Amniotic epithelial cell (primary cell): Measurements from ENCODE around the gene SPINK2.

Experiments
- DNase-seq: peaks from one replicate; pipeline ENCODE4 v3.0.0-alpha.2; 2010; ENCODE audit warnings: low read depth

SPINK2 gene

DNA sequence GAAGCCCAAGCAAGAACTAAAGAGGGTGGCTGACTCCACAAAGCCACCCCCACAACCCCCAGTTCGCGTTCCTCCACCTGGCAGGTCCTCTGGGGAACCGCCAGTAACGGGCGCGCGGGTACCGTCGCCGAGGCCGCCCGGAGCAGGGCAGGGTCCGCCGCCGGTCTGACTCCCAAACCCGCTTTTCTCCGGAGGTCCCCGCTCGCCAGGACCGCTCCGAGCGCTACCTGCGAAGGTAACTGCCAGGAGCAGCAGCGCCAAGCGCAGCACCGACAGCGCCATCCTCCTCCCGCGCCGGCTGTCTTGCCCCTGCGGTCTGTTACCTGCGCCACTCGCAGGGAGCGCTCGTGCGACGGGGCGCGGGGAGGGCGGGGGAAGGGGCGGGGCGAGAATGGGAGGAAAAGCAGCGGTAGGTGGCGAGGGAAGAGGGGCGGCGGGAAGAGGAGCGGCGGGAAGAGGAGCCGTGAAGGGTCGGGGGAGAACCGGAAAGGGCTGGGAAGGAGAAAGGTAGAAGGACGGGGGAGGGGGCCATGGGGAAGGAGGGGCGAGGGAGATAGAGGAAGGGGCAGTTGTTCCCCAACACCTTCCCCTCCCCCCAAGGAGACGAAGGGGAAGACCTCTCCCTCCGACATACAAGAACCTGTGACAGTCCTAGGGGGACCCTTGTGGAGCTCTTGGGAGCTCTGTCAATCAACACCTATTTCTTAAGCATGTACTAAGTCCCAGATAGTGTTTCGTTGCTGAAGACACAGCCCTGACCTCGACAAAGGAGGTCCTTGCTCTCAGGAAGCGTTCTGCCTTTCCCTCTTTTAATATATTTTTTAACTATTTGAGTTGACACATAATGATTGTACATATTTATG, at the start of gene SPINK2:
Gene SPINK2, minus strand, starts transcription at position 321 of the 863 bp plus-strand sequence. Its CDS starts 39 bp downstream, at position 282.
- no peak for DNase-seq

DNA sequence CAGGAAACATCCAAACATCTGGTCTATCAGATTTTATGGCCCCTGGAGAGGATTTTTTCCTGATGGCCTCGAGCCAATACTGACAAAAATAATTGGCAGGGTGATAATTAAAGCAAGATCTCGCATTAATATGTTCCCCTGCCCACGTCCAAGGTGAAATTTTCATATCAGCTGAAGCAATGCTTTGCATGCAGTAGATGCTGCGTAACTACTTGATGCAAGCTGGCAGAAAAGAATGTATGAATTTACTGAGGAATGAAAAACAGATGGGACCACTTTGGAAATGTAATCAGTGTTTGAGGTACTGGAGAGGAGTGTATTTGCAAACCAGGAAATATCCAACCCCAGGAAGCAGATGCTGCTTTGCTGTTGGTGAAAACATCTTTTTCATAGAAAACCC, 49.4 kb upstream of the SPINK2 start:
- DNase-seq = no peak

DNA sequence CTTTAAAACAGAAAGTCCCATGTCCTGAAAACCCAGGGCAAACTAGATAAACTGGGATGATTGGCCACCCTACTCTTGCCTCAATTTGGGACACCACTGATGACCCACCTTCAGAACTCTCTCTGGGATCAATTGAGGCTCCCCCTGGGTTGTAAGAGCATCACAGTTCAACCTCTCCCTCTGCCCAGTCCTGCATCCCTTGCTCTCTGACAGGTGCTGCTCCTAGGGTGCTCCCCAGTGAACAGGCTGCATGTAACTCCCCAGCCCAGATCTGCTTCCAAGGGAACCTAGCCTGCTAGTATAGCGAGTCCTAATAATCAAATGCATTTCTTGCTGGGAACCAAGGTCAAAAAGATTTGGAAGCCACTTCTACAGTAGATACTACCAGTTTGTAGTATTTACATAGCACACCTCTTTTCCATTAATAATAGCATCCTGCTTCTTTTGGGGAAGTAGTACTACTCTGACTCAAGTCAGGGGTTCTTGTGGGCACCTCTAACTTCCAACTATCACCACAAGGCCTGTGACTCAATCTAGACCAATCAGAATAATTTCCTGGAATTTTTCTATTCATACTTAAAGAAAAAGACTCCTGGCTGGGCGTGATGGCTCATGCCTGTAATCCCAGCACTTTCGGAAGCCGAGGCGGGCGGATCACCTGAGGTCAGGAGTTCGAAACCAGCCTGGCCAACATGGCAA, 42.1 kb upstream of the SPINK2 start:
- DNase-seq = peak; percentile 19

DNA sequence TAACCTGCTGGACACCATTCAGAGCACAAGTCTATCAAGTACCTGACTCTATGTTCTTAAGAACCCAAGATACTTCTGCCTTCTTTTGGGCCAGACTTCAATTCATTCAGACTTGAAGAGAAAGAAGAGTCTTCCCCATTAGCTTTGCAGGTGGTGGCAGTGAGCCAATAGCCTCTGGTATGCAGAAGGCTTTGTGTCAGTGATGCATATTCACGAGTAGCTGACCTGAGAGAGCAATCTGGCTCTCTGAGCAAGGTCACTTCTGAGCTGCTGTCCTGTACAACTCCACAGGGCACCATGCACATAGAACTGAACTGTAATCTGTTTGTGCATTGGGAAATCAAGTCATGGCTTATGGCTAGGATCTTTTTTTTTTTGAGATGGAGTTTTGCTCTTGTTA, 39.9 kb upstream of the SPINK2 start:
- peak; percentile 54 for DNase-seq

GRCh38 chr4:56860781-56861180, 39.3 kb upstream of the SPINK2 start:
- no peak for DNase-seq

- DNase-seq = no peak
These were observed 38.3 kb upstream of the SPINK2 start for GRCh38 chr4:56859841-56860240.

GRCh38 chr4:56857601-56858309, 36.3 kb upstream of the SPINK2 start:
- peak; percentile 73 for DNase-seq

GRCh38 chr4:56856656-56857055, 35.2 kb upstream of the SPINK2 start:
- DNase-seq = no peak

GRCh38 chr4:56850910-56851309, 29.4 kb upstream of the SPINK2 start:
- DNase-seq = no peak

DNA sequence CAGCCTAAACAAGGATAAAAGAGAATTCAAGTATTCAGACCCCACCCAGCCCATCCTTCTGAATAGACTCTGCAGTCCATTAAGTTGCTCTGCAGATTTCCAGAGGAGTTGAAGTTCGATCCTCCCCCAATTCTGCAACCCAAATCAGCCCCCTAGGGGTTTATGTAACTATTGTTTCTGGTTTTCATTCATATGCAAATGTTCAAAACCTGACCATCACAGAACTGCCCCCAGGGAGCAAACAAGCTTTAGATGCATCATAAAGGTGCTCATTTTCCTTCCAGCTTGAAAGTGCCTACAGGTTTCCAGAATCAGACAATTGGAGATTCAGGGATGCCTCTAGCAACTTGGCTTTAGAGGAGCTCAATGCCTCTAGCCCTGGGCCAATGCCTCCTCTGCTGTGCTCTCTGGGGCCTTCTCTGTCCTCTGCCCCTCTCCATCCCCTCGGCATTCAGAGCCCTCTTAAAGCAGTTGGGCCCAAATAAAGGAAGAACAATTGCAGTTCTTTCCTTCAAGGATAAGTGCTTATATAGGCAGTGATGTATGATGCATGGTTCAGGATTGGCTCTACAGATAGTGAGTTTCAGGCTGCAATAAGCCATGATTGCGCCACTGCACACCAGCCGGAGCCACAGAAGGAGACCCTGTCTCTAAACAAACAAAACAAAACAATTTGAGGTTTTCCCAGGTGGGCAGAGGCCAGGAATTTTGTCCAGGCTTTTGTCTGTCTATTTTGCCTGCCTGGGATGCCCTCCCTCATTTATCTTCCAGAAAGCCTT, 23.5 kb upstream of the SPINK2 start:
- peak; percentile 65 for DNase-seq

DNA sequence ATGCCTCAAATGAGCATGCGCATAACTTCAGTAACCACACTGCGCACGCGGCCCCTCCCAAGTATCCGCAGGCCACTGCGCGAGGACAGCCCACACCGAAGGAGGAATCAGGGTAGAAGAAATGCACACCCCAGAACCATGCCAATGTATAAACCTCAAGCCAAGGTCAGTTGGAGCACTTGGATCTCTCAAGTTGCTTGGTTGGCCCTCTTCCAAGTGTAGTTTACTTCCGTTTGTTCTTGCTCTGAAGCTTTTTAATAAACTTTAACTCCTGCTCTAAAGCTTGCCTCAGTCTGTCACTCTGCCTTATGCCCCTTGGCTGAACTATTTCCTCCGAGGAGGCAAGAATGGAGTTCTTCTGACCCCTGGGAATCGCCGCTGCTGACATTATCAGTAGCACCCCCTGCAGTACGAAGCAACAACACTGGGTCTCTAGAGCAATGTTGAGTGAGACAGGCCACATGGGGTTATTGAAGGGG, 22.0 kb upstream of the SPINK2 start:
- DNase-seq = peak; percentile 51

DNA sequence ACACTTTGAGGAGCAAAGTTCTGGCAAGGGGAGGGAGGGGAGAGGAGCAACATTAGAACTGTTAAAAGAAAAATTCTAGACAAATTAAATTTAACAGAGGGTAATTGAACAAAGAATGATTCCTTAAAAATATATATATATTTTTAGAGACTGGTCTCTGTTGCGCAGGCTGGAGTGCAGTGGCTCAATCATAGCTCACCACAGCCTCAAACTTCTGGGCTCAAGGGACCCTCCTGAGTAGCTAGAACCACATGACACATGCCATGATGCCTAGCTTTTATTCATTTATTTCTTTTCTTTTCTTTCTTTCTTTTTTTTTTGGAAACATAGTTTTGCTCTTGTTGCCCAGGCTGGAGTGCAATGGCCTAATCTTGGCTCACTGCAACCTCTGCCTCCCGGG, 19.1 kb upstream of the SPINK2 start:
- no peak for DNase-seq

- DNase-seq = peak; percentile 36
These were observed 7.5 kb upstream of the SPINK2 start for GRCh38 chr4:56828784-56829535.

DNA sequence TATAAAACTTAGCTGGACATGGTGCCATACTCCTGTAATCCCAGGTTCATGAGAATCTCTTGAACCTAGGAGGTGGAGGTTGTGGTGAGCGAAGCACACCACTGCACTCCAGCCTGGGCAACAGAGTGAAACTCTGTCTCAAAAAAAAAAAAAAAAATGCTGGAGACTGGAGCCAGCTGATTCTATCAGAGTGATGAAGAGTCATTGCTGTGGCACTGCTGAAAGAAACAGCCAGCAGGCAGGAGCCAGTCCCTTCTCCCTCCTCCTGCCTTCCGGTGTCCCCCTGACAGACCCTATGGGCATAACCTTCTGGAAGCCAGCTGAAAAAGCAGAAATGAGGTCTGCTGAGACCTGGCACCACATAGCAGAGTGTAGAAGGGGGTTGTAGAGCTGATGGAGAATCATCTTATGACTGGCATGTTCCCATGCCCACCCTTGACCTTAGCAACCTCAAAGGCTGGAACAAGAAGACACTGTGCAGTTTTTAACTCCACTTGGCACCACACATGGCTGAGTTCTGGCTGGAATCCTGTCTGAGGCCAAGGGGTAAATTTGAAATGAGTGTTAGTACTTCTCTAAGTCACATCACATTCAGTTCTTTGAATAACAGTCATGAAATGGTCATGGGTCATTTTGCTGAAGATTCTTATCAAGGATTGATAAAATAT, 2.6 kb upstream of the SPINK2 start:
- DNase-seq = no peak

DNA sequence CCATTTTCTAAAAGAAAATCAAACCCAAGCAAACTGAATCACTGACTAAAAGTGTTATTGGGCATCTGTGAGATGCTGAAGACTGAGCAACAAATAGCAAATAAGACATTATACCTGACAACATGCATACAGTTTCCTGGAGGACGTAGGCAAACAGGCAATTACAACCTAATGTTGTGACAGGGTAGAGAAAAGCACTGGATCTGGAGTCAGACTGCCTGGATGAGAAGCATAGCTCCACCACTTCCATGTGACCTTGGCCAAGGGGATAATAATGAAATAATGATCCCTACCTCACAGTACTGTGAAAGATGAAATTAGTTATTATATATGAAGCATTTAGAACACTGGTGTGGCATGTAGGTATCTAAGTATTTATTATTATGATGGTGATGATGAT, 2.7 kb downstream of the SPINK2 start:
- no peak for DNase-seq

DNA sequence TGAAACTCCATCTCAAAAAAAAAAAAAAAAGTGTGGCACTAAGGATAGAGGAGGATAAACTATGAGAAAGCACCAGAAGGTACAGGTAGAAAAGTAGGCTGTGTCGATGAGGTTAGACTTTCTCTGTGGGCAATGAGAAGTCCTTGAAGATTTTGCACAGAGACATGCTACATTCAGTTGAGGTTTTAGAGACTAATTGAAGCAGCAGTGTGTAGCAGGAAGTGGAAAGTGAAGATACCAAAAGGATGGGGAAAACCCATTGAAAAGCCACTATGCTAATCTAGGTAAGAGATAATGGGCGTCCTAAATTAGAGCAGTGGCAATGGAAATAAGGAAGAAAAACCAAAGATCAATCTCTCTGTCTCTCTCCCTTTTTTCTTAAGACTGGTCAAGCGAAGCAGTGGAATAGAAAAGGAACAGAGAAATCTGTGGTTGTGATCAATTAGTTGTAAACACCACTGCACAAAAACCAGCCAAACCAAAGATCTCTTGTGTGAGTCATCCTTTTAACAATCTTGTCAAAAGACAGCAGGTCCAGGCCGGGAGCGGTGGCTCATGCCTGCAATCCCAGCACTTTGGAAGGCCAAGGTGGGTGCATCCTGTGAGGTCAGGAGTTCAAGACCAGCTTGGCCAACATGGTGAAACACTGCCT, 3.5 kb downstream of the SPINK2 start:
- DNase-seq = no peak

DNA sequence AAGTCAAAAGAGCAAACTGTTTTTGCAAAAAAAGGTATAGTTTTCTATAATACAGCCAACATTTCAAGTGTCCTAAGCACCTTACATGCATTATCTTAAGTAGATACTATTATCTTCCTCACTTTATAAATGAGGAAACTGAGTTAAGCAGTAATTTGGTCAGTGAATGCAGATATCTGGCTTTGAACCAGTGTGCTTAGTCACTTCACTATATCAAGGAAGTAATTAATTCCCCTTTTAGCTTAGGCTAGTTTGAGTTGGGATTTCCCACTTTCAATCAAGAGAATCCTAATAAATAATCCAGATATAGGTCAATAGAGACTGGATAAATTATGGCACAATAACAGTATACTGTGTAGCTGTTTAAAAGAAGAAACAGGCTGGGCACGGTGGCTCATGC, 14.8 kb downstream of the SPINK2 start:
- no peak for DNase-seq

- peak; percentile 95 for DNase-seq
These were observed 16.9 kb downstream of the SPINK2 start for GRCh38 chr4:56804551-56804950.

DNA sequence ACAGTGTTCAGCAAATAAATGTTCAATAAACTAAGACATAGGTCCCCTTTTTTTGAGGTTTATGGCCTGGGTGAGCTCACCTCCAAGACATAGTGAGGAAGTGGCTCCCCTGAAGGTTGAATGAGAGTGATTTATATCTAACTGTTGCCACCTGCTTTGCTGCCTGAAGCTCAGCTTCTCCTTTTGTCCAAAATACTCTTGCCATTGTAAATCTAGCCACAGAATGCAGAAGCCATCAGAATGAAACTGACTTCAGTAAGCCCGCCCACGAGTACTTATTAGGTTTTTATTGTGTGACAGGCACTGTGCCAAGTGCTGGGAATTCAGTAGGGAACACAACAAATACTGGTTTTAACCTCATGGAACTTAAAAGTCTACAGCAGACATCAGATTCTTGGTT, 18.0 kb downstream of the SPINK2 start:
- DNase-seq = no peak
